Measurements from ENCODE around the gene LRMDA.

Gene LRMDA

DNA sequence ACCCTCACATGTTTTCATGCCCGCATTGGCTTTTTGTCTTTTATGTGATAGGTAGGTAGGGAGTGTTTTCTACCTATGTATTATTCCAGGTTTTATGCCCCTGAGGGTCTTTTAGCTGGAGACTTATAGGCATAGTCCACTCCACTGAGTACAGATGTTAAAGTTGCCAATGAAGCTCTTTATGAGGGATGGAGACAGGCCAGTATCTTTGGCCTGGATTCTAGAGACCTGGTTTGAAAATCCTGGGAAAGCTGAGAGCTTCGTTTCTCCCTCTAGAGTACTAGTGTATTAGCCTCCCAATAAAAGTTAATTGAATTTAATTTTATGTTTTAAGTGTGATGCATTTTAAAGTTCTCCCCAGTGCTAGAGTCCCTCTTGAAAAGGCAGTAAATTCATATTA is 854.1 kb downstream of the LRMDA start:
- in situ Hi-C loops (cut with HindIII; ENCODE audit: low sequenced_read_pairs), result no loop called here
- no peak overlapping the region for H3K4me3 ChIP-seq (ENCODE audit: low read depth, low read length)
- no peak for DNase-seq (ENCODE audit: low read depth, low spot score)
- TF ChIP-seq, protein P1, sequence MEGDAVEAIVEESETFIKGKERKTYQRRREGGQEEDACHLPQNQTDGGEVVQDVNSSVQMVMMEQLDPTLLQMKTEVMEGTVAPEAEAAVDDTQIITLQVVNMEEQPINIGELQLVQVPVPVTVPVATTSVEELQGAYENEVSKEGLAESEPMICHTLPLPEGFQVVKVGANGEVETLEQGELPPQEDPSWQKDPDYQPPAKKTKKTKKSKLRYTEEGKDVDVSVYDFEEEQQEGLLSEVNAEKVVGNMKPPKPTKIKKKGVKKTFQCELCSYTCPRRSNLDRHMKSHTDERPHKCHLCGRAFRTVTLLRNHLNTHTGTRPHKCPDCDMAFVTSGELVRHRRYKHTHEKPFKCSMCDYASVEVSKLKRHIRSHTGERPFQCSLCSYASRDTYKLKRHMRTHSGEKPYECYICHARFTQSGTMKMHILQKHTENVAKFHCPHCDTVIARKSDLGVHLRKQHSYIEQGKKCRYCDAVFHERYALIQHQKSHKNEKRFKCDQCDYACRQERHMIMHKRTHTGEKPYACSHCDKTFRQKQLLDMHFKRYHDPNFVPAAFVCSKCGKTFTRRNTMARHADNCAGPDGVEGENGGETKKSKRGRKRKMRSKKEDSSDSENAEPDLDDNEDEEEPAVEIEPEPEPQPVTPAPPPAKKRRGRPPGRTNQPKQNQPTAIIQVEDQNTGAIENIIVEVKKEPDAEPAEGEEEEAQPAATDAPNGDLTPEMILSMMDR (IDR thresholded peaks at IDR 0.05; ENCODE audit: low read depth, low read length), result no peak

- H3K4me3 ChIP-seq (ENCODE audit: low read depth, low read length), result no peak overlapping the region
- no peak for DNase-seq (ENCODE audit: low read depth, low spot score)
- TF ChIP-seq, protein P1 (IDR thresholded peaks at IDR 0.05; ENCODE audit: low read depth, low read length), result no peak
- in situ Hi-C loops (cut with HindIII; ENCODE audit: low sequenced_read_pairs), result no loop called here
Measured at GRCh38 chr10:76286536-76286935, 855.1 kb downstream of the LRMDA start.

DNA sequence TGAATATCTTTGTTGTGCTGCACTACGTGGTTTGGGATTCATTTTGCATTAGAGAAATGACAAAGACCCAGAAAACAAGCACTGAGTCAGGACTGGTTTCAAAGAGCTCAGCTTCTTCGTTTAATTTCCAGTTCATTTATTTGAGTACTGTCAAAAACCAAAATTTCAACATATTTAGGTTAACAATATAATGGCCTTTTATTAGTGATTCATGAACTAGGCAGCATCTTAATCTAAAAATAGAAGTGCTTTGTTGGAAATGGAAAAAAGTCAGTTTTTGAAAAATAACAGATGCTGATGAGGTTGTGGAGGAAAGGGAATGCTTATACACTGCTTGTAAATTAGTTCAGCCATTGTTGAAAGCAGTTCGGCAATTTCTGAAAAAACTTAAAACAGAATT is 856.4 kb downstream of the LRMDA start:
- in situ Hi-C loops (cut with HindIII; ENCODE audit: low sequenced_read_pairs), result no loop called here
- no peak overlapping the region for H3K4me3 ChIP-seq (ENCODE audit: low read depth, low read length)
- DNase-seq (ENCODE audit: low read depth, low spot score), result no peak
- TF ChIP-seq, protein P1 (IDR thresholded peaks at IDR 0.05; ENCODE audit: low read depth, low read length), result no peak

DNA sequence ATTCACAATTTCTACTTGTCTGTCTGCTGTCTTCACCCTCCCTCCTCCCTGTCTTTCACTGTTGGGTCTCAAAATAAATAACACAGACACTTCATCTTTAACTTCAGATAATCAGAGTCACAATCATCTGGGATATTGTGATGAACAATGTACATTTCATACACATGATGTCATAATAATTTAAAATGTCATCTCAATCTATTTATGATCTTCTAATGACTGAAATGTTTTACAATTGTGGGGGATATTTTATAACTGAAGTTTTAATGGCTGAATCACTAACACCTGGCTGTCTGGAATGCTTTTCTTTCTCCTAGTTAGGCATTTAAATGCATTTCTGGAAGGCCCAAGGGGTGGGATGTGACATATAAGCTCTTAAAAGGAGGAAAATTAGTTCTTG is 859.8 kb downstream of the LRMDA start:
- no peak overlapping the region for H3K4me3 ChIP-seq (ENCODE audit: low read depth, low read length)
- in situ Hi-C loops (cut with HindIII; ENCODE audit: low sequenced_read_pairs), result no loop called here
- DNase-seq (ENCODE audit: low read depth, low spot score), result no peak
- TF ChIP-seq, protein P1 (IDR thresholded peaks at IDR 0.05; ENCODE audit: low read depth, low read length), result no peak

DNA sequence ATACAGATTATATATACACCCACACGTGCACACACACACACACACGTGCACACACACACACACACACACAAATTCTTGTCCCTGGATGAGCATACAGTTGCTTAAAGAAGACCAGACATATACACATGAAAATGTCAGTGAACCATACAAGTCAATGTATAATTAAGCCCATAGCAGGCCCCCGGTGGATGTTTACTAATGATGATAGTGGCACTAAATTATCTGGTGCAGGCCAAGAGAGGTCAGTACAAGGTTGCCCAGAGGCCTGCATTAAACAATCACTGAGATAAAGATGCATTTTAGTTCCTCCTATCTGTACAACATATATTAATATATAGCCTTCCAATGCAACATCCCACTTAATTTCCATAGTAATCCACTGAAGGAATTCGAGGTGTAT is 860.5 kb downstream of the LRMDA start:
- TF ChIP-seq, protein P1 (IDR thresholded peaks at IDR 0.05; ENCODE audit: low read depth, low read length), result no peak
- no peak for DNase-seq (ENCODE audit: low read depth, low spot score)
- in situ Hi-C loops (cut with HindIII; ENCODE audit: low sequenced_read_pairs), result no loop called here
- H3K4me3 ChIP-seq (ENCODE audit: low read depth, low read length), result no peak overlapping the region

DNA sequence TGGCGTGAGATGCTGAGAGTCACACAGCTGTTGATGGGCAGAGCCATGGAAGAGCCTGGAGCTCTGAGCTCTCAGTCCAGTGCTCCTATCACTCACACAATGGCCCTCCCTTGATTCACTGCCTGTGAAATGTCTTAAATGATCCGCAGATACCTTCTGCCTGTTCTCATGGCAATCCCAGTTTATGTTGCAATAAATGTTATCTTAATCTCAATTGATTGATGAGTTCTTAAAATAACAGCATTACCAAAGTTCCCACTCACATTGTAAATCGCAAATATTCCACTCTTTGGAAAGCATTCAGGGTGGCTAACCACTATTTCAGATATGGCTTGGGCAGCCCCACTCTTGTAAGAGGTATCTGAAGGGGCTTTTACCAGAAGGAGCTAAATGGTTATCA is 865.5 kb downstream of the LRMDA start:
- TF ChIP-seq, protein P1 (IDR thresholded peaks at IDR 0.05; ENCODE audit: low read depth, low read length), result no peak
- in situ Hi-C loops (cut with HindIII; ENCODE audit: low sequenced_read_pairs), result no loop called here
- no peak for DNase-seq (ENCODE audit: low read depth, low spot score)
- H3K4me3 ChIP-seq (ENCODE audit: low read depth, low read length), result no peak overlapping the region

DNA sequence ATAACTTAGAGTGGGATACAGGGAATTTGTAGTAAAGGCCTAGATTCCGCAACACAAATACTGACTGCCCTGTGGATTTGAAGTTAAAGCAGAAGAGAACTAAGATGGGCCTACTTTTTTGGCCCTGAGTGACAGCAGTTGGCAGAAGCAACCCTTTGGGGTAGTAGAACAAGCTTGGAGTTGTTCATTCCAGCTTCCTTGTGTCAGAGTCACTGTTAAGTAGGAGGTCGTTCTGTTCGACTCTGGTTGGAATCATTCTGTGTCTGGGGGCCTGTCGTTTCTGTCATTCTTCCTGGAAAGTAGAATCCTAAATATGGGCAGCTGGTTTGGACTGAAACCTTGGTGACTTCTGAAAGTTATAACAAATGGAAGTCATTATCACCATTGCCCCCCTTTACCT is 865.9 kb downstream of the LRMDA start:
- TF ChIP-seq, protein P1 (IDR thresholded peaks at IDR 0.05; ENCODE audit: low read depth, low read length), result no peak
- no peak for DNase-seq (ENCODE audit: low read depth, low spot score)
- in situ Hi-C loops (cut with HindIII; ENCODE audit: low sequenced_read_pairs), result no loop called here
- no peak overlapping the region for H3K4me3 ChIP-seq (ENCODE audit: low read depth, low read length)

Measured in astrocyte of the spinal cord (primary cell).